GM21526 (cell line): ENCODE measurements around the gene FAM219A.
"Not testable (repeated sequence)": the region's sequence is repeated elsewhere in the genome, so short reads cannot be mapped to it uniquely, and the experiment has no call there.

Source experiments
- ATAC-seq: cut with Tn5 transposase; IDR thresholded peaks from one replicate; pipeline ENCODE4 v1.9.1; 2021; ENCODE audit warnings: moderate library complexity; ENCODE audit not compliant: unreplicated experiment, low FRiP score

The FAM219A gene

GRCh38 chr9:34379334-34380033, 78.9 kb downstream of the FAM219A start:
- ATAC-seq = peak; percentile 31

- no peak for ATAC-seq
Measured at GRCh38 chr9:34378376-34379060, 79.9 kb downstream of the FAM219A start.

GRCh38 chr9:34377404-34377746, 81.0 kb downstream of the FAM219A start:
- no peak for ATAC-seq

- ATAC-seq = peak; percentile 80
Measured at GRCh38 chr9:34376596-34377403, 81.6 kb downstream of the FAM219A start, which contains the start of gene MYORG. Gene MYORG (minus strand): TSS chr9:34376898. CDS start chr9:34372943, 3,955 bp downstream.

GRCh38 chr9:34375901-34376595, 82.3 kb downstream of the FAM219A start:
- ATAC-seq = no peak

- ATAC-seq = no peak
Measured at GRCh38 chr9:34374905-34375552, 83.3 kb downstream of the FAM219A start.

GRCh38 chr9:34374339-34374738, 84.0 kb downstream of the FAM219A start:
- no peak for ATAC-seq

GRCh38 chr9:34373749-34374148, 84.6 kb downstream of the FAM219A start:
- no peak for ATAC-seq

GRCh38 chr9:34372467-34373011, 85.8 kb downstream of the FAM219A start:
- ATAC-seq = no peak

GRCh38 chr9:34371886-34372466, 86.4 kb downstream of the FAM219A start:
- no peak for ATAC-seq

- ATAC-seq = no peak
Measured at GRCh38 chr9:34370970-34371880, 87.1 kb downstream of the FAM219A start.

GRCh38 chr9:34370335-34370969, 87.9 kb downstream of the FAM219A start:
- no peak for ATAC-seq

GRCh38 chr9:34369636-34370035, 88.7 kb downstream of the FAM219A start:
- ATAC-seq = no peak

GRCh38 chr9:34368796-34369195, 89.6 kb downstream of the FAM219A start:
- not testable (repeated sequence) for ATAC-seq

GRCh38 chr9:34367751-34368410, 90.5 kb downstream of the FAM219A start:
- not testable (repeated sequence) for ATAC-seq

GRCh38 chr9:34366365-34366764, 92.0 kb downstream of the FAM219A start:
- ATAC-seq = no peak

- no peak for ATAC-seq
Measured at GRCh38 chr9:34365282-34365681, 93.1 kb downstream of the FAM219A start.
